ENCODE data around the gene VASP. TPM values are rescaled to one million over a fixed set of nuclear protein-coding genes. Genes with fewer than 3 reads are reported as not detected.
"Not testable (repeated sequence)": the region's sequence is repeated elsewhere in the genome, so short reads cannot be mapped to it uniquely, and the experiment has no call there.

The VASP gene
- total RNA-seq, 1 donor = 95.8 TPM

DNA sequence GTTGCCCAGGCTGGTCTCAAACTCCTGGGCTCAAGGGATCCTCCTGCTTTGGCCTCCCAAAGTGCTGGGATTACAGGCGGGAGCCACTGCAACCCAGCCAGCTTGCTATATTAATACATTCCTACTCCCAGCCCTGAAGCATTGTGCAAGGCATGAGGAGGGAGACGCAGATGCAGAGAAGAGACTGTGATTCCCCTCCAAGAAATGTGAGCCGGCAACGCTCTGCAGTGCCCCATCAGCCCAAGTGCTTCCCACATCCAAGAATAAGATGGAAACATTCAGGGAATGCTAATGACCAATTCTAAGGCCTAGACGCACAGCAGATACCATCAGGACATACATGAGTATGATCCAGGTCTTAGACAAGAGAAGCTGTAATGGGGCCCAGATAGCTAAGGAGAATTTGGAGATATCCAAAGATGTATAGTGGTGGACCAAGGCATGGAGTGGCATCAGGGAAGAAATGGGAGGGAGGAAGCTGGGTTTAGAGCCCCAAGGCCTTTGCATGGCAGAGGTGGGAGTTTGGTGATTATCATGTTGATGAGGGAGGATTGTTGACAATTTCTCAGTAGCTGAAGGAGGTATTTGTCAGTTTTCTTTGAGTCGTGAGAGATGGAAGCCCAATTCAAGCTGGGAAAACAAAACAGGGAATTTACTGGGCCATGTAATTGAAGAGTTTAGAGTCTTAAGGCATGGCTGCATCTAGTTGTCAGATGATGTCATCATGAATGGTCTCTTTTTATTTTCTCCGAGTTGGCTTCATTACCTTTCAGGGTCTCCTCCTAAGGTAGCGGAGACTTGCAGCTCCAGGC, 6.2 kb upstream of the VASP start:
- Histone ChIP-seq H3K9me3 (ENCODE audit: low read depth, low read length) (no peaks in the 10 kb centered on the region), H3K27me3 (ENCODE audit: insufficient read depth, low read length) (peaks cover 11% of the 10 kb centered on the region), H3K4me1 (ENCODE audit: insufficient read depth, low read length) (peaks cover 87% of the 10 kb centered on the region), H3K4me3 (ENCODE audit: low read length) (no peak overlapping the region)

DNA sequence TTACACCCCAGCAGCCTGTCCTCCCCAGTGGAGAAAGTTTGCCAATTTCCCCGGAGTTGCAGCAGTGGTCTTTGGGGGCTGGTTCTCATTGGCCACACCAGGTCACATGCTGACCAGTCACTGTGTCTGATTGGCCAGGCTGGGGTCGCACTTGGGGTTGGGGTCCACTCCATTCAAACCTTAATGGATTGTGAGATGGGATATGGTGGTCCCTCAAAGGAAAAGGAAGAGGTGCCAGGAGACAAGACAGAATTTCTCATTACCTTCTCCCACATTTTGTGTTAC, 5.6 kb upstream of the VASP start:
- H3K4me3 ChIP-seq (ENCODE audit: low read length) = no peak overlapping the region
- H3K27me3 ChIP-seq (ENCODE audit: insufficient read depth, low read length) = peaks cover 9% of the 10 kb centered on the region
- peaks cover 84% of the 10 kb centered on the region for H3K4me1 ChIP-seq (ENCODE audit: insufficient read depth, low read length)

DNA sequence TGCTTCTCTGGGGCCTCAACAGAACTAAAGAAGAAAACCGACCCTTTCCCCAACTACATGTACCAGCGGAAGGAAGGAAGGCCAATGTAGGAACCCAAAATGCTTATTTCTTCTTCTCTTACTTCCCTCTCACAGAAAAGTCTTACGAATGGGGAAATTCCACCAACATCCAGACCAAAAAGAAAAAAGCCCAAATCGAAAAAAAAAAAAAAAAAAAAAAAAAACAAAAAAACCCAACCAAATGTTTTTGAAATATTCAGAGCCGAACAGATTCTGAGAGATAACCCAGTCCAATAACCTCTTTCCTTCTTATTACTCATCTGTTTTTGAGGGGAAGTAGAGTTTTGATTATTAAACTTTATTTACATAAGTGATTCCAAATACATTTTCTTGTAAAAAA, 5.2 kb upstream of the VASP start:
- peaks cover 83% of the 10 kb centered on the region for H3K4me1 ChIP-seq (ENCODE audit: insufficient read depth, low read length)
- no peak overlapping the region for H3K4me3 ChIP-seq (ENCODE audit: low read length)
- H3K9me3 ChIP-seq (ENCODE audit: low read depth, low read length) = no peaks in the 10 kb centered on the region
- H3K27me3 ChIP-seq (ENCODE audit: insufficient read depth, low read length) = peaks cover 9% of the 10 kb centered on the region

More for the DNA sequence above, 5.6 kb upstream of the VASP start:
- no peaks in the 10 kb centered on the region for H3K9me3 ChIP-seq (ENCODE audit: low read depth, low read length)

DNA sequence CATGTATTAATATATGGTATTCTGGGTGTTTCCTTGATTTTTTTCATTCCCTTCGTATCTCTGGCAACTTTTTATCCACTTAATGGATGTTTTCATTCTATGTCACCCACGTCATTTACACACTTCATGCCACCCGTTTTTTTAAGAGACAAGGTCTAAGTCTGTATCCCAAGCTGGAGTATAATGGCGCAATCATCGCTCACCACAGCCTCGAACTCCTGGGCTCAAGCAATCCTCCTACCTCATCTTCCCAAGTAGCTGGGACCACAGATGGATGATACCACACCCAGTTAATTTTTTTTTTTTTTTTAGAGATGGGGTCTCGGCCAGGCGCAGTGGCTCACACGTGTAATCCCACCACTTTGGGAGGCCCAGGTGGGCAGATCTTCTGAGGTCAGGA, 3.4 kb upstream of the VASP start:
- Histone ChIP-seq H3K9me3 (ENCODE audit: low read depth, low read length) (no peaks in the 10 kb centered on the region), H3K27me3 (ENCODE audit: insufficient read depth, low read length) (peaks cover 7% of the 10 kb centered on the region), H3K4me1 (ENCODE audit: insufficient read depth, low read length) (peaks cover 66% of the 10 kb centered on the region), H3K4me3 (ENCODE audit: low read length) (no peak overlapping the region)

DNA sequence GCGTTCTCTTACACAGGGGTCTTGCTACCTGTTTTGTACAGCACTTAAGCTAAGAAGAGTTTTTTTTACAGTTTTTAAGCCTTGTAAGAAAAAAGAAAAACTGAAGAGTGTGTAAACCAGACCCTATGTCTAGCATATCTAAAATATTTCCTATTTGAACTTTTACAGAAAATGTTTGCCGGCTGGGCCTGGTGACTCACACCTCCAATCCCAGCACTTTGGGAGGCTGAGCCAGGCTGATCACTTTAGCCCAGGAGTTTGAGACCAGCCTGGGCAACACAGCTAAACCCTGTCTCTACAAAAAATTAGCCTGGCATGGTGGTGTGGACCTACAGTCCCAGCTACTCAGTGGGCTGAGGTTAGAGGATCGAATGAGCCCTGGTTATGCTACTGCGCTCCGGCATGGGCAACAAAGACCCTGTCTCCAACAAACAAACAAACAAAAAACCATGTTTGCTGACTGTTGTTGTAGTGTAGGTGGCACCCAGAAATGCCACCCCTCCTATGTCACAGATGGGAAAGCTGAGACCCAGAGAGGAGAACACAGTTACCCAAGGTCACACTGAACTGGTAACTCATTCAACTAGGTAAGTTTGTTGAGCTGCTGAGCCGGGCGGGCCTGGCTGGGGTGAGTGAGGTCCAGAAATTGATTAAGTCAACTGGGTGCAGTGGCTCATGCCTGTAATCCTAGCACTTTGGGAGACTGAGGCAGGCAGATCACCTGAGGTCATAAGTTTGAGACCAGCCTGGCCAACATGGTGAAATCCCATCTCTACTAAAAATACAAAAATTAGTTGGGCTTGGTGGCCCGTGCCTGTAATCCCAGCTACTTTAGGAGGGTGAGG, 1.9 kb upstream of the VASP start:
- H3K27me3 ChIP-seq (ENCODE audit: insufficient read depth, low read length) = no peaks in the 10 kb centered on the region
- H3K9me3 ChIP-seq (ENCODE audit: low read depth, low read length) = no peaks in the 10 kb centered on the region
- H3K4me3 ChIP-seq (ENCODE audit: low read length) = no peak overlapping the region
- H3K4me1 ChIP-seq (ENCODE audit: insufficient read depth, low read length) = peaks cover 63% of the 10 kb centered on the region

DNA sequence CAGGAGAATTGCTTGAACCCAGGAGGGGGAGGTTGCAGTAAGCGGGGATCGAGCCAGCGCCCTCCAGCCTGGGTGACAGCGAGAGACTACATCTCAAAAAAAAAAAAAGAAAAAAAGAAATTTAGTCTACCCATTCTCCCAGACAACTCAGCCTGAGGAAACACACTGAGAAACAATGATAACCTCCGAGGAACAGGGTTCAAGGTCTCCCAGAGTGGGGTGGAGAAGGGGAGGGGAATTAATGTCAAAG, 1.4 kb upstream of the VASP start:
- Histone ChIP-seq H3K27me3 (ENCODE audit: insufficient read depth, low read length) (no peaks in the 10 kb centered on the region), H3K4me3 (ENCODE audit: low read length) (peak overlapping the region; percentile 97), H3K9me3 (ENCODE audit: low read depth, low read length) (no peaks in the 10 kb centered on the region), H3K4me1 (ENCODE audit: insufficient read depth, low read length) (peaks cover 66% of the 10 kb centered on the region)

DNA sequence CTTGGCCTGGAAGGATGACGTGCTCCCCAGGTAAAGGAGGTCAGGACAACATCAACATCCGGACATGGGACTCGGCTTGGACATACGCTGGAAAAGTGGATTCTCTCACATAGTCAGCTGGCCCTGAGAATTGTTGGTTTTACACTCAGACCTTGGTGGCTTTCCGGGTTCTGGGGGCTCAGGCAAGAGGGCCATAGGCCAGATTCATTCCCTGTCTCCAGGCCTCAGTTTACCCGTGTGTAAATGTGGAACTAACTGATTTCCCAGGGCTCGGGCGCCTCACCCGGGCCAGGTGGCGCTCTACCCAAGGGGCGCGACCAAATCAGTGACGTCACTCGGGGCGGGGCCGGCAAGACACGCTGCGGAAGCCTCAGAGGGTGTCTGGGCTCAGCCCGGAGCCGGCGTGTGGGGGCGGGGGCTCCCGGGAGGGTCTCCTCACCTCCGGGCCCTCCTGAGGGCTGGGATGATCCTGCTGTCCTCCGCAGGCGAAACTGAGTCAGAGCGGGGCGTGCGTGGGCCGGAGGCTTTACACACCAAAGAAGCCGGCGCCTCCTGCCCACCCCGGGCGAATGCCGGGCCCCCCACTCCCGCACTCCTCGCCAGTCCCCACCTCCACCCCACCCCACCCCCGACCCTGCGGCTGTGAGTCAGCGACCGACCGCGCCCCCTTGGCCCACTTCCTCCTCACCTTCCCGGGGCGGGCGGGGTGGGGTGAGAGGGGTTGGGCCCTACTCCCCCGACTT, 862 bp upstream of the VASP start:
- Histone ChIP-seq H3K4me1 (ENCODE audit: insufficient read depth, low read length) (peaks cover 66% of the 10 kb centered on the region), H3K4me3 (ENCODE audit: low read length) (peak overlapping the region; percentile 97), H3K27me3 (ENCODE audit: insufficient read depth, low read length) (no peaks in the 10 kb centered on the region), H3K9me3 (ENCODE audit: low read depth, low read length) (no peaks in the 10 kb centered on the region)

DNA sequence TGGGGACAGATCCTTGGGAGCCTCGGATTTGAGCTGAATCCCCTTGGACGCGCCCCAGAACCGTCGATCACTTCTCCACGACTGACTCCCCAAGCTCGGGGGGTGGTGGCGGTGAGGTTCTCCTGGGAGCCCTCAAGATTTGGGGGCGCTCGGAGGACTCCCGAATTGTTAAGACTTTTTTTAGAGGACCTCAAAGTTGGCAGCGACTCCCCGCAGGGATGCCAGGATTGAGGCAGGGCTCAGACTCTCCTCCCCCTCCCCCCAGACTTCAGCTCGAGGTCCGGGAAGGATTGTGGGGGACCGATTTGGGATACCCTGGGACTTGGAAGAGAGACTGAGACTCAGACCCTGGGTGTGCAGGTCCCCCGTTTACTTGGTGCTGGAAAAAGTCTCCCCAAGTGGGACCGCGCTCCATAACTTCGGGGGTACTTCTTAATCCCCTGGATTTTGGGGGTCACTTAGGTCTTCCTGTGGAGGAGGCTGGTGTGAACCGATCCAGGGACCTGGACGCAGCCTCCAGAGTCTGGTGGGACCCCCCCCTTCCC, 665 bp downstream of the VASP start:
- Histone ChIP-seq H3K4me1 (ENCODE audit: insufficient read depth, low read length) (peaks cover 66% of the 10 kb centered on the region), H3K27me3 (ENCODE audit: insufficient read depth, low read length) (no peaks in the 10 kb centered on the region), H3K9me3 (ENCODE audit: low read depth, low read length) (no peaks in the 10 kb centered on the region), H3K4me3 (ENCODE audit: low read length) (peak overlapping the region; percentile 97)

DNA sequence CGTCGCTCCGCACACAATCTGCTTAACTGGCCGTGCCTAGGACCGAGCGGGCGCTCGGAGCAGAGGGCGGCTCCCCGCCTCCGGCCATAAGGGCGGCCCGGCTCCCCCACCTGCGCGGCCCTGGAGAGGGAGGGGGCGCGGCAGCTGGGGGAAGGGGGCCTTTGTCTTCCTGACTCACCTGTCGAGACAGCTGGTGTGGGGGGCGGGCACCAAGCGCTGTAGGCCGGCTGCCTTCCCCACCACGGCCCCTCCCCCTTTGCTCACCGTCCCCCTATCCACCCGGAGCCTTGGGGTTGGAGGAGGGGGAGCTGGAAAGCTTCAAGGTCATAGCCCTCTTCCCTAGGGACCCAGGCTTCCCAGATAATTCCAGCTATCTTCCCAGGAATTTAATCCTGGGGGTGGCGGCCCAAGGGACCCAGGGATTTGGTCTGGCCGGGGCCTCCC, 1.2 kb downstream of the VASP start:
- H3K4me3 ChIP-seq (ENCODE audit: low read length) = peak overlapping the region; percentile 97
- H3K9me3 ChIP-seq (ENCODE audit: low read depth, low read length) = no peaks in the 10 kb centered on the region
- H3K4me1 ChIP-seq (ENCODE audit: insufficient read depth, low read length) = peaks cover 66% of the 10 kb centered on the region
- no peaks in the 10 kb centered on the region for H3K27me3 ChIP-seq (ENCODE audit: insufficient read depth, low read length)

DNA sequence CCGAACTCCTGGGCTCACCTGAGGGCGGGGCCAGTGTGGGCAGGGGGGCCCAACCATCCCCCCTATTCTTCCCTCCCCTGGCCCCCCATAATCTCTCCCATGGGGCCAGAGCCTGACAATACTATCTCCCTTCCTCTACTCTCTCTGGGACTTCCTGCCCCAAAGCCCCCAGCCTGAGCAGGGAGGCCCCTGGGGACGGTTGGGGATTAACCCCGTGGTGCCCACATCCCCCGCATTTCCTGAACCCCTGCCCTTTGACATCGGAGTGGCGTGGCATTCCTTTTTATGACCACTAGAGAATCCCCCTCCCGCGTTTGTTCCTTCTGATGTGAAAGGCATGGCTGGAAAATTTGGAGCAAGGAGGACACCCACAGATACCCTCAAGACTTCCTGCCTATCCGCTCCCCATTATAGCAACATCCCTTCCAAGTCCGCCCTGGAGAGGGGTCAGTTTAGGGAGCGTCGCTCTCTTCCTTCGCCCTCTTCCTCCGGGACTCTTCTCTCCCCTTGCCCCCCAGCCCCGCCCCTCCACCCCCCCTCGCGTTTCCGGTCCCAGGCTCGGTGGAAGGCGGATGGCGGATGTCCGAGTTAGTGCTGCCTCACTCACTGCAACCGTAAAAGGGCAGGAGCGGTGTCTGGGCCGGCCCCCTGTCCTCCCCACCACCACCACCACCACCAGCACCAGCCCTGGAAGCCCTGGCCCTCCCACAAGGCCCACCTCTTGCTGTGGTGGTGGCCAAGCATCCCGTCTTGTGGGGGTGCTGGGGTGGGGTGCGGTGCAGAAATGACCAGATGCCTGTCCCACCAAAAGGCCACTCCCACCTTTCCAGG, 1.8 kb downstream of the VASP start:
- Histone ChIP-seq H3K4me1 (ENCODE audit: insufficient read depth, low read length) (peaks cover 66% of the 10 kb centered on the region), H3K4me3 (ENCODE audit: low read length) (peak overlapping the region; percentile 97), H3K9me3 (ENCODE audit: low read depth, low read length) (no peaks in the 10 kb centered on the region), H3K27me3 (ENCODE audit: insufficient read depth, low read length) (no peaks in the 10 kb centered on the region)

DNA sequence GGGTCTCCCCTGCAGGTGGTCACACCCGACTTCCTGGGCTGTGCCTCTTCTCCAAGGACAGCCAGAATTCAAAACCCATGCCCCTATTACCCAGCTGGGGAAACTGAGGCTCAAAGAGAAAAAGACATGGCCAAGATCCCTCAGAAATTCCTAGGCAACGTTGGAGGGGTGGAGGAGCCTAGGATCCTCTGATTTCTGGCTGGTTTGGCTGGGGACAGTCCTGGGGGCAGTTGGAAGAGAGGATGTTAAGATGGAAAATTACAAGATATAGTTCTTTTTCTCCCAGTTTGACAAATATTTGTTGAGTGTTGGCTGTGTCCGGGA, 2.4 kb downstream of the VASP start:
- peaks cover 67% of the 10 kb centered on the region for H3K4me1 ChIP-seq (ENCODE audit: insufficient read depth, low read length)
- no peaks in the 10 kb centered on the region for H3K27me3 ChIP-seq (ENCODE audit: insufficient read depth, low read length)
- no peaks in the 10 kb centered on the region for H3K9me3 ChIP-seq (ENCODE audit: low read depth, low read length)
- H3K4me3 ChIP-seq (ENCODE audit: low read length) = peak overlapping the region; percentile 97

DNA sequence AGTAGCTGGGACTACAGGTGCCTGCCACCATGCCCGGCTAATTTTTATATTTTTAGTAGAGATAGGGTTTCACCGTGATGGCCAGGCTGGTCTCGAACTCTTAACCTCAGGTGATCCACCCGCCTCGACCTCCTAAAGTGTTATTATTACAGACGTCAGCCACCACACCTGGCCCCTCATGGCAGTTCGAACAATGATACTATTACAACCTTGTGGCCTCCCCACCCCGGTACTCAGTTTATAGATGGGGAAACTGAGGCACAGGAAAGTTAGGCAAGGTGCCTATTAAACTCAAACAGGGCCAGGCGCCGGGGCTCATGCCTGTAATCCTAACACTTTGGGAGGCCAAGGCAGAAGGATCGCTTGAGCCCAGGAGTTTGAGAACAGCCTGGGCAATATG, 3.1 kb downstream of the VASP start:
- H3K27me3 ChIP-seq (ENCODE audit: insufficient read depth, low read length); H3K9me3 ChIP-seq (ENCODE audit: low read depth, low read length): not testable (repeated sequence)
- H3K4me3 ChIP-seq (ENCODE audit: low read length) = peak overlapping the region; percentile 97
- H3K4me1 ChIP-seq (ENCODE audit: insufficient read depth, low read length) = peaks cover 71% of the 10 kb centered on the region

DNA sequence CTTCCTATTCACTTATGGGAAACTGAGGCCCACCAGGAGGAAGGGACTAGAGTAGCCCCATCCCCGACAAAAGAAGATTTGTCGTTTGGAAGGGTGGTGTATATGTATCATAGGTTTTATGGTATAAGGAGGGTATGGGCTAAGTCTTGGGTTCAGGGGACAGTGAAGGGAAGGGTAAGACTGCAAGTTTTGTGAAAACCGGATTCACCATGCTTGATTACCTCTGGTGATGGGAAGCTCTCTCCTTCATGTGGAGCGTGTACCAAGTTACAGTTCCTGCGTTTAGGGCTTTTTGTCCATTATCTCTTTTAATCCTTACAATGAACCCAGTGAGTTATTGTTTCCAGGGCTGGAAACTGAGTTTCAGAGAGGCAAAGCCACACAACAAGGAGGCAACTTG, 3.8 kb downstream of the VASP start:
- Histone ChIP-seq H3K4me1 (ENCODE audit: insufficient read depth, low read length) (peaks cover 71% of the 10 kb centered on the region), H3K27me3 (ENCODE audit: insufficient read depth, low read length) (no peaks in the 10 kb centered on the region), H3K4me3 (ENCODE audit: low read length) (no peak overlapping the region), H3K9me3 (ENCODE audit: low read depth, low read length) (no peaks in the 10 kb centered on the region)

DNA sequence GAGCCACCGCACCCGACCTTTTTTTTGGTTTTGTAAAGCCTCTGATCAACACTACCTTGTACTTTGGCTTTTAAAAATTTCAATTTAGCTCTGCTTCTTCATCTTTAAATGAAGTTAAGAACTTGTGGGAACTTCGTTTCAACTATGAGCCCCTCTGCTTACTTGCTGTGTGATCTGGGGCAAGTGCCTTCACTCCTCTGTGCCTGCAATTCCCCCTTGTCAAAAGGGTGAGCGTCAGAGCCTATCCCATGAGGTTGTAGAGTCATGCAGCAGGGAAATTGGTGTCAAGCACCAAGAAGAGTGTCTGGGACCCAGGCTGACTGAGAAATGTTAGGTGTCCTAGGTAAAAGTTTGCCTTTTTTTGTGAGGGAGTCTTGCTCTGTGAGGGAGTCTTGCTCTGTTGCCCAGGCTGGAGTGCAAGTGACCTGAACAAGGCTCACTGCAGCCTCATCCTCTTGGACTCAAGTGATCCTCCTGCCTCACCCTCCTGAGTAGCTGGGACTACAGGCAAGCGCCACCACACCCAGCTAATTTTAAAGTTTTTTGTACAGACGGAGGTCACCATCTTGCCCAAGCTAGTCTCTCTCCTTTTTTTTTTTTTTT, 5.7 kb downstream of the VASP start:
- Histone ChIP-seq H3K9me3 (ENCODE audit: low read depth, low read length) (no peaks in the 10 kb centered on the region), H3K4me1 (ENCODE audit: insufficient read depth, low read length) (peaks cover 75% of the 10 kb centered on the region), H3K27me3 (ENCODE audit: insufficient read depth, low read length) (no peaks in the 10 kb centered on the region), H3K4me3 (ENCODE audit: low read length) (no peak overlapping the region)
